Measurements from ENCODE around the gene CNNM3.

DNA sequence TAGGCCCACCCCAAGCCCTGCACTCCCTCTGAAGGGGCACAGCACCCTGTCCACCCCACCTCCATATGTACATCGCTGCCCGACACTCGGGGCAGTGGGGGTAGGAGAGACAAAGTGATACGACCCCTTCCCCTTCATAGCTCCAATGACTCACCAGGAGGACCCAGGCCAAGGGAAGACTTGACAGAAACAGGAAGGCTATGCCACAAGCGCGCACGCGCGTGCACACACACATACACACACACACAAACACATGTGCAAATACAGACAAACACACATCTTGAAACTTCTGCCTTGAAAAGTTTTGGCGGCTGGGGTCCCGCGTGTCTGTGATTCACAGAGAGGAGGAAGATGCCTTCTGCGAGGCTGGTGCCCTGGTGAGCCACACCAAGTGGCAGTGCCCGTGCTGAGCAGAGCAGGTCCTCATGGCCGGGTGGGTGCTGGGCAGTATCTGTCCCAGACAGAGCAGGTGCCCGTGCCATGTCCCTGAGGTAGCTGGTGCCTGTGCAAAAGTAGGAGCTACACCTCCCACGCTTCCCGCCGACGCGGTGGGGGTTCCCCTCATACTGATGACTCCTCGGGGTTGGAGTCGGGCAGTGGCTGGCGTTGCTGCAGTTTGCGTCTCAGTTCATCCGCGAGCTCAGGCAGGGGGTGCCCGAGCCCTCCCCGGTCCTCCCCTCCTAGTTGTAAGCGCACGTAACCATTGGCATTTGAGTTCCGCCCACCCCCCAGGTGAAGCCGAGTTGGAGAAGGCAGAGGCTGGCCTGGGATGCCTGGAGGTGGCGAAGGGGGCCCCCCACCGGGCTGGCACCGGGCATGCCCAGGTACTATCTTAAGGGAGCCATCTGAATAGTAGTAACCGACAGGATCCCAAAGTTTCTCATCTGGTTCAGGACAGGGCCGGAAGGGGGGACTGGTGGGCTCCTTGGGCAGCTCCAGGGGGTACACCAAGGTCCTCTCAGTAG lies 44.3 kb downstream of the CNNM3 start:
- TF ChIP-seq, protein P1, sequence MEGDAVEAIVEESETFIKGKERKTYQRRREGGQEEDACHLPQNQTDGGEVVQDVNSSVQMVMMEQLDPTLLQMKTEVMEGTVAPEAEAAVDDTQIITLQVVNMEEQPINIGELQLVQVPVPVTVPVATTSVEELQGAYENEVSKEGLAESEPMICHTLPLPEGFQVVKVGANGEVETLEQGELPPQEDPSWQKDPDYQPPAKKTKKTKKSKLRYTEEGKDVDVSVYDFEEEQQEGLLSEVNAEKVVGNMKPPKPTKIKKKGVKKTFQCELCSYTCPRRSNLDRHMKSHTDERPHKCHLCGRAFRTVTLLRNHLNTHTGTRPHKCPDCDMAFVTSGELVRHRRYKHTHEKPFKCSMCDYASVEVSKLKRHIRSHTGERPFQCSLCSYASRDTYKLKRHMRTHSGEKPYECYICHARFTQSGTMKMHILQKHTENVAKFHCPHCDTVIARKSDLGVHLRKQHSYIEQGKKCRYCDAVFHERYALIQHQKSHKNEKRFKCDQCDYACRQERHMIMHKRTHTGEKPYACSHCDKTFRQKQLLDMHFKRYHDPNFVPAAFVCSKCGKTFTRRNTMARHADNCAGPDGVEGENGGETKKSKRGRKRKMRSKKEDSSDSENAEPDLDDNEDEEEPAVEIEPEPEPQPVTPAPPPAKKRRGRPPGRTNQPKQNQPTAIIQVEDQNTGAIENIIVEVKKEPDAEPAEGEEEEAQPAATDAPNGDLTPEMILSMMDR (IDR thresholded peaks at IDR 0.05) = no peak
- TF ChIP-seq ZFX (IDR thresholded peaks at IDR 0.05; ENCODE audit: borderline replicate concordance) = no peak
